ENCODE results near the gene CWC15.

DNA sequence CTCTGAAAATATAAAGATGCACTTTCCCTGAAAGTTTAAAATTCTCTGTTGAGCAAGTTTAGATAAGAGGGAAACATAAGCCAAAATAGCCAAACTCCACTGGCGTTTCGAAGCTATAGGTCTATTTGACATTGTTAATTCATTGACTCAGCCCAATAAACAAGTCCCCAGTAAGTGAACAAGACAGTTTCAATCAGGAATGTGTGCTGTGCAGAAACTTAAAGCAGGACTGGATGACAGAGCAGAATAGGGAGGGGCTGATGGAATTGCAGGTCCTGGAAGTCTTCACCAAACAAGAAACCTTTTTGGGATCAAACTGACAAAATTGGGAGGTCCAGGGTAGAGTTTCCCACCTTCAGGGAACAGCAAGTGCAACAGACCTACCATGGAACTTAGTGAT is 42.8 kb upstream of the CWC15 start:
- TF ChIP-seq, protein P1, sequence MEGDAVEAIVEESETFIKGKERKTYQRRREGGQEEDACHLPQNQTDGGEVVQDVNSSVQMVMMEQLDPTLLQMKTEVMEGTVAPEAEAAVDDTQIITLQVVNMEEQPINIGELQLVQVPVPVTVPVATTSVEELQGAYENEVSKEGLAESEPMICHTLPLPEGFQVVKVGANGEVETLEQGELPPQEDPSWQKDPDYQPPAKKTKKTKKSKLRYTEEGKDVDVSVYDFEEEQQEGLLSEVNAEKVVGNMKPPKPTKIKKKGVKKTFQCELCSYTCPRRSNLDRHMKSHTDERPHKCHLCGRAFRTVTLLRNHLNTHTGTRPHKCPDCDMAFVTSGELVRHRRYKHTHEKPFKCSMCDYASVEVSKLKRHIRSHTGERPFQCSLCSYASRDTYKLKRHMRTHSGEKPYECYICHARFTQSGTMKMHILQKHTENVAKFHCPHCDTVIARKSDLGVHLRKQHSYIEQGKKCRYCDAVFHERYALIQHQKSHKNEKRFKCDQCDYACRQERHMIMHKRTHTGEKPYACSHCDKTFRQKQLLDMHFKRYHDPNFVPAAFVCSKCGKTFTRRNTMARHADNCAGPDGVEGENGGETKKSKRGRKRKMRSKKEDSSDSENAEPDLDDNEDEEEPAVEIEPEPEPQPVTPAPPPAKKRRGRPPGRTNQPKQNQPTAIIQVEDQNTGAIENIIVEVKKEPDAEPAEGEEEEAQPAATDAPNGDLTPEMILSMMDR (optimal IDR thresholded peaks at IDR 0.05 in 1 of 3, IDR thresholded peaks at IDR 0.05 in 1 of 3, conservative IDR thresholded peaks at IDR 0.05 in 1 of 3; ENCODE audit: extremely low read depth in 1 of 3, insufficient read depth in 2 of 3, low read length in 3 of 3), result no peak
- no peak for TF ChIP-seq EZH2 (IDR thresholded peaks at IDR 0.05; ENCODE audit: low read length)
